A673 (cell line): Measurements from ENCODE around the gene DGAT2. TPM values are rescaled to one million over a fixed set of nuclear protein-coding genes. Genes with fewer than 3 reads are reported as not detected.

Experiments used
- BruUV-seq: library from RNA; stranded (reverse); fragments of 400-500 nt; replicated peaks from 2 replicates; lab custom pipeline; 2021; lab: Mats Ljungman, UMichigan
- CTCF ChIA-PET: fragments of 300-600 bp; sonication (Branson Sonifier 250); formaldehyde crosslinking; loops from one replicate; lab custom pipeline; 2022; ENCODE audit warnings: antibody characterized with exemption; lab: Charles Lee
- POLR2A ChIA-PET: fragments of 300-600 bp; sonication (Branson Sonifier 250); formaldehyde crosslinking; loops from one replicate; lab custom pipeline; 2022; ENCODE audit warnings: antibody characterized with exemption; ENCODE audit not compliant: low non-redundant PET; lab: Charles Lee
- DNase-seq: peaks from one replicate; pipeline ENCODE4 v3.0.0-alpha.2; 2015; ENCODE audit warnings: low spot score
- H3K27ac ChIP-seq: fragments of 200-600 bp; sonication (generic); 2 replicates; pipeline ENCODE4 v1.5.1; 2016; ENCODE audit warnings: mixed run types, low read depth, mild to moderate bottlenecking, mixed read lengths, antibody characterized with exemption, low read length; ENCODE audit not compliant: poor library complexity, severe bottlenecking
- H3K27me3 ChIP-seq: fragments of 200-600 bp; sonication (generic); replicated peaks from 2 replicates; pipeline ENCODE4 v1.6.1; 2017; ENCODE audit warnings: mixed run types, low read depth, mild to moderate bottlenecking, mixed read lengths, antibody characterized with exemption, low read length; ENCODE audit not compliant: insufficient read depth, poor library complexity
- H3K36me3 ChIP-seq: fragments of 200-600 bp; sonication (generic); 2 replicates; pipeline ENCODE4 v1.6.1; 2016; ENCODE audit warnings: mixed run types, mild to moderate bottlenecking, mixed read lengths, antibody characterized with exemption, low read length; ENCODE audit not compliant: insufficient read depth, poor library complexity, severe bottlenecking
- H3K4me1 ChIP-seq: fragments of 200-600 bp; sonication (generic); 2 replicates; pipeline ENCODE4 v1.6.1; 2017; ENCODE audit warnings: mixed run types, mild to moderate bottlenecking, mixed read lengths, antibody characterized with exemption, low read length; ENCODE audit not compliant: insufficient read depth, poor library complexity, severe bottlenecking
- H3K4me3 ChIP-seq: fragments of 200-600 bp; sonication (generic); 2 replicates; pipeline ENCODE4 v1.5.1; 2016; ENCODE audit warnings: low read depth, mixed run types, mild to moderate bottlenecking, mixed read lengths, low read length; ENCODE audit not compliant: poor library complexity, severe bottlenecking
- H3K9me3 ChIP-seq: fragments of 200-600 bp; sonication (generic); 2 replicates; pipeline ENCODE4 v1.6.1; 2016; ENCODE audit warnings: mixed run types, low read depth, mild to moderate bottlenecking, mixed read lengths, antibody characterized with exemption, low read length; ENCODE audit not compliant: poor library complexity, severe bottlenecking
- CTCF ChIP-seq: fragments of 300-800, 200-600 bp; sonication (generic); conservative IDR thresholded peaks from 2 replicates; pipeline ENCODE4 v1.5.1; 2017; ENCODE audit warnings: low read depth, mild to moderate bottlenecking, antibody characterized with exemption, low read length, moderate library complexity, mixed read lengths
- EZH2 ChIP-seq: fragments of 200-600 bp; sonication (generic); IDR thresholded peaks from 2 replicates; pipeline ENCODE4 v1.6.1; 2017; ENCODE audit warnings: borderline replicate concordance, low read depth, mild to moderate bottlenecking, mixed read lengths, antibody characterized with exemption, low read length; ENCODE audit not compliant: poor library complexity, severe bottlenecking
- intact Hi-C: fragments of 100-400 bp; cut with micrococcal nuclease; formaldehyde crosslinking; loops from one replicate; pipeline ENCODE4 v1.10.0; 2022; ENCODE audit not compliant: unreplicated experiment
- total RNA-seq: library from RNA; stranded (reverse); gene quantifications from 2 replicates; pipeline ENCODE4 v1.2.3, GENCODE V29; 2021

The DGAT2 gene
- total RNA-seq, 1 experiment from 2014 or later, result 3.7 TPM

DNA sequence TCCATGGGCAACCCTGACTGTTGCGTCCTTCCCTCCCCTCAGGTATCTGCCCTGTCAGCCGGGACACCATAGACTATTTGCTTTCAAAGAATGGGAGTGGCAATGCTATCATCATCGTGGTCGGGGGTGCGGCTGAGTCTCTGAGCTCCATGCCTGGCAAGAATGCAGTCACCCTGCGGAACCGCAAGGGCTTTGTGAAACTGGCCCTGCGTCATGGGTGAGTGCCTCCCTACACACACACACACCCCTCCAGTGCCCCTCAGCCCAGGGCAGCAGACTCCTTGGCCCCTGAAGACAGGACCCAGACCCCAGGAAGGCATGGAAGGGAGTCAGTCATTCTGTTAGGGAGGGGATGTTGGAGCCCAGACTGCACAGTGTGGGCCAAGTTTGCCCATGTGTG is 28.5 kb downstream of the DGAT2 start:
- no peaks in the 10 kb centered on the region for H3K27me3 ChIP-seq
- H3K27ac ChIP-seq, result no peak overlapping the region
- DNase-seq, result no peak
- no TSS peak for BruUV-seq
- no peaks in the 10 kb centered on the region for H3K4me1 ChIP-seq
- H3K9me3 ChIP-seq, result no peaks in the 10 kb centered on the region
- intact Hi-C loops, result no loop called here
- no peak overlapping the region for H3K4me3 ChIP-seq
- no peaks in the 10 kb centered on the region for H3K36me3 ChIP-seq
- ChIA-PET POLR2A (no interaction called here), CTCF (no interaction called here)
- TF ChIP-seq CTCF, result no peak
- TF ChIP-seq EZH2, result no peak

DNA sequence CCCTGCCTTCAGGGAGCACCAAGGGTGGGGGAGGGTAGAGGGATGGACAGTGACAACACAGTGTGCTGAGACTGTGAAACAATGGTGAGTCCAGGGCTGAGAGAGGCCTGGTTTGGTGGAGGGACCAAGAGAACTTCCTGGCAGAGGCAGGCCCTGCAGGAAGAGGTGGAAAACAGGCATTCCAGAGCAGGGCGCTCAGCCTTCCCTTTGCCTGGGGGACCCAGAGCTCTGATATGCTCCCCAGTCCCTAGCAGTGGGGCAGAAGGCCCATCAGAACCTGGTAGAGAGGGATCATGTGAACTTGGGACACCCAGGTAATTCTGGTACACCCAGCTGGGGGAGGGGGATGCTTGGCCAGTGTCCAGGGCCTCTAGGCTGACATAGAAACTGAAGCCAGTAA is 29.2 kb downstream of the DGAT2 start:
- no peak overlapping the region for H3K4me3 ChIP-seq
- H3K36me3 ChIP-seq, result no peaks in the 10 kb centered on the region
- no peaks in the 10 kb centered on the region for H3K4me1 ChIP-seq
- intact Hi-C loops, result no loop called here
- no peak for TF ChIP-seq CTCF
- TF ChIP-seq EZH2, result no peak
- H3K27me3 ChIP-seq, result no peaks in the 10 kb centered on the region
- ChIA-PET CTCF (interaction anchor here (0.6 kb wide), 1 partner anchor 50 kb away, joined by 8 read pairs; no protein-coding TSS in a partner anchor), POLR2A (no interaction called here)
- DNase-seq, result no peak
- no peaks in the 10 kb centered on the region for H3K9me3 ChIP-seq
- no TSS peak for BruUV-seq
- no peak overlapping the region for H3K27ac ChIP-seq

DNA sequence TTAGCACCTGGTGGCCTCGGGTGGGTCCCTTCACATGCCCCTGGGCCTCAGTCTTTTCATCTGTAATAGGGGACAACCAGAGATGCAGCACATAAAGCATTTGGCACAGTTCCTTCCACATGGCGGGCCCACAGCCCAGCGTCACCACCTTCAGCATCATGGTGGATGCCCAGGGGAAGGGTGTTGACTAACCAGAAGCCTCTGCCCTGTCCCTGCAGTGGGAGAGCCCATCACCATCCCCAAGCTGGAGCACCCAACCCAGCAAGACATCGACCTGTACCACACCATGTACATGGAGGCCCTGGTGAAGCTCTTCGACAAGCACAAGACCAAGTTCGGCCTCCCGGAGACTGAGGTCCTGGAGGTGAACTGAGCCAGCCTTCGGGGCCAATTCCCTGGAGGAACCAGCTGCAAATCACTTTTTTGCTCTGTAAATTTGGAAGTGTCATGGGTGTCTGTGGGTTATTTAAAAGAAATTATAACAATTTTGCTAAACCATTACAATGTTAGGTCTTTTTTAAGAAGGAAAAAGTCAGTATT is 31.6 kb downstream of the DGAT2 start:
- DNase-seq, result no peak
- H3K27ac ChIP-seq, result no peak overlapping the region
- intact Hi-C loops, result loop anchor here (5.0 kb wide), 2 partner anchors 352 to 522 kb away; no protein-coding TSS in a partner anchor
- H3K9me3 ChIP-seq, result no peaks in the 10 kb centered on the region
- no peak for TF ChIP-seq EZH2
- TF ChIP-seq CTCF, result no peak
- no peaks in the 10 kb centered on the region for H3K4me1 ChIP-seq
- no TSS peak for BruUV-seq
- no peak overlapping the region for H3K4me3 ChIP-seq
- ChIA-PET POLR2A (no interaction called here), CTCF (interaction anchor here (0.7 kb wide), 2 partner anchors 44 to 1245 kb away, joined by 3 read pairs; no protein-coding TSS in a partner anchor)
- no peaks in the 10 kb centered on the region for H3K27me3 ChIP-seq
- no peaks in the 10 kb centered on the region for H3K36me3 ChIP-seq
